Skeletal muscle satellite cell (primary cell): ENCODE data around the gene TSGA10IP.

Source experiments
- H3K27me3 ChIP-seq: 2 replicates; pipeline ENCODE4 v1.7.0; 2013; ENCODE audit warnings: low read length; ENCODE audit not compliant: control insufficient read depth, insufficient read depth
- H3K36me3 ChIP-seq: 2 replicates; pipeline ENCODE4 v1.7.0; 2013; ENCODE audit warnings: mild to moderate bottlenecking, control low read depth, low read length; ENCODE audit not compliant: insufficient read depth
- H3K4me1 ChIP-seq: 2 replicates; pipeline ENCODE4 v1.7.0; 2013; ENCODE audit warnings: low read length; ENCODE audit not compliant: control insufficient read depth, insufficient read depth
- H3K4me2 ChIP-seq: 2 replicates; pipeline ENCODE4 v1.7.0; 2013; ENCODE audit warnings: mild to moderate bottlenecking, low read length
- H3K4me3 ChIP-seq: 2 replicates; pipeline ENCODE4 v1.7.0; 2013; ENCODE audit warnings: low read length
- H3K9ac ChIP-seq: 2 replicates; pipeline ENCODE4 v1.7.0; 2013; ENCODE audit warnings: mild to moderate bottlenecking, low read depth, low read length, moderate library complexity
- H3K9me3 ChIP-seq: replicated peaks from 2 replicates; pipeline ENCODE4 v1.7.0; 2013; ENCODE audit warnings: mild to moderate bottlenecking, control low read depth, low read length

TSGA10IP gene

DNA sequence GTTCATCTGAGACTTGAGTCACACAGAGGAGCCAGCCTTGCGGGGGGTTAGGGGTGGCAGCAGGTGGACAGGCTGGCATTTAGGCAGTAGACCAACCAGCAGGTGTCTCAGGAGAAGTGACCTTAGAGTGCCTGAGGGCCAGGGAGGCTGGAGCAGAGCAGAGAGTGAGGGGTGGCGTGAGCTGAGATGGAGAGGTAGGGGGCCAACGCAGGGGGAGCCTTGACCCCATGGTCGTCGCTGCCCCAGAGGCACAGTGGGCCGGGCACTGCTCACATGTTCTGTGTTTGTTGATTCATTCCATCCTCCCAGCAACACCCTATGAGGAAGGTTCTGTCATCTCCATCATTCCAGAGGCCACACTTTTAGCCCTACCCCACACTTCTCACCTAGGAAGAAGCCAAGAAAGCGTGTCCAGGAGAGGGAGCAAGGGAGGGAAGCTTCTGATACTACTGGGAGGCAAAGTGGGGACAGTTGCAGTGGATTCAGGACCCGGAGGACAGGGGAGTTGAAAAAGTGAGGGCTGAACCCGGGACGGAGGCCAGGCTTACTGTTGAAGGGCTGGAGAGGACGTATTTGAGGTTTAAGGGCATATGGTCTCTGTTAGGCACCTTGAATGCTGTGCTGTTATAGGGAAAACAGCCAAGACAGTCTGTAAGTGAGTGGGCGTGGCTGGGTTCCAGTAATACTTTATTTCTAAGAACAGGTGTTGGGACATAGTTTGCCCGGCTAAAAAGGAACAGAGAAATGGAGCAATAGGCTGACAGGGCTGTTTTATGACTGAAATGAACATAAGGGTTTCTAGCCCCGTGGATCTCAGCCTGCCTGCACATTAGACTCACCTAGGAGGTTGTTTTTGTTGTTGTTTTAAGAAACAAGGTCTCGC, 23.6 kb downstream of the TSGA10IP start:
- H3K36me3 ChIP-seq: peaks cover 71% of the 10 kb centered on the region

DNA sequence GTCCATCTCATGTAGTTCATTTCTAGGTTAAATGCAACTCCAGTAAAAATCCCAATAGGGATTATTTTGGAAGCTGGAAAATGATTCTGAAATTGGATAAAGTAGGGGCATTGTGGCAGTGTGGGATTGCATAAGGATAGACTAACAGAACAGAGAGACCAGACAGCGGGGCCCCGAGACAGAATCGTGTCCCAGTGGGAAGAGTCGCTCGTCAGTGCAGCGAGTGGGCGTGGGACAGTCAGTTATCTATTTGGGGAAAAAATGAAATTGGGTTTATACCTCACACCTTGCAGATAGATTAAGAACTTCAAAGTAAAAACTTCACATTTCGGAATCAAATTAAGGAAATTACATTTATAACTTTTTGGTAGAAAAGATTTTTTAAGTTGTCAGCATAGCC, 26.8 kb downstream of the TSGA10IP start:
- H3K27me3 ChIP-seq: no peaks in the 10 kb centered on the region
- no peak overlapping the region for H3K9ac ChIP-seq
- H3K9me3 ChIP-seq: no peaks in the 10 kb centered on the region
- peaks cover 6% of the 10 kb centered on the region for H3K4me1 ChIP-seq
- H3K4me3 ChIP-seq: no peak overlapping the region
- H3K36me3 ChIP-seq: peaks cover 52% of the 10 kb centered on the region
- no peak overlapping the region for H3K4me2 ChIP-seq

More for the DNA sequence above, 23.6 kb downstream of the TSGA10IP start:
- H3K4me1 ChIP-seq: peaks cover 7% of the 10 kb centered on the region
- H3K4me3 ChIP-seq: no peak overlapping the region
- H3K4me2 ChIP-seq: no peak overlapping the region
- no peaks in the 10 kb centered on the region for H3K27me3 ChIP-seq
- H3K9ac ChIP-seq: no peak overlapping the region
- no peaks in the 10 kb centered on the region for H3K9me3 ChIP-seq

DNA sequence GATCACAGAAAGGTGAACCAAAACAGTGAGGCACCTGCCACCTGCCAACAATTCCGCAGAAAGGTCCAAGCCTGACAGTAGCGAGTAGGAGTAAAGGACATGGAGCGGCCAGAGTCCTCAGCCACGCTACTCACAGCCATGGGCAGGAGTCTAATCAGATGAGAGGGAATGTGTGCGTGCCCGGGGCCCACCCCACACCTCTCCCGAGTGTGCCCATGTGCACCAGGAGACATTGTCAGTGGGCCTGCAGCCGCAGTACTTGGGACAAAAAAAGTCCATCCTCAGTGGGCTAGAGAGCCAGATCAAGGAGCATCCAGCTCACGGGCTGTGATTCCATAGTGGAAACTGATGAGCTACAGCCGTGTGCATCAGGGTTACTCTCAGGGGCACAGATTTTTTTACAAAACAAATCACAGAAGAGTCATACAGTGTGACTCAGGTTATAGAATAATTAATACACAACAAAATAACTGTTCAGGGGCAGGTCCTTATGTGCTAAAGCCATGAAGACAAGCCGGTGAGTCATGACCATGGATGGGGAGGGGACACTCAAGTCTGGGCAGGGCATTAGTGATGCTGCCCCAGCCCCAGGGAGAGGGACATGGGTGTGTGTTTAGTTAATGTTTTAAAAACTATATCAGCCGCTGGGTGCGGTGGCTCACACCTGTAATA, 28.3 kb downstream of the TSGA10IP start:
- Histone ChIP-seq H3K4me1 (peaks cover 6% of the 10 kb centered on the region), H3K27me3 (no peaks in the 10 kb centered on the region), H3K36me3 (peaks cover 57% of the 10 kb centered on the region), H3K4me3 (no peak overlapping the region), H3K4me2 (no peak overlapping the region), H3K9me3 (no peaks in the 10 kb centered on the region), H3K9ac (no peak overlapping the region)

DNA sequence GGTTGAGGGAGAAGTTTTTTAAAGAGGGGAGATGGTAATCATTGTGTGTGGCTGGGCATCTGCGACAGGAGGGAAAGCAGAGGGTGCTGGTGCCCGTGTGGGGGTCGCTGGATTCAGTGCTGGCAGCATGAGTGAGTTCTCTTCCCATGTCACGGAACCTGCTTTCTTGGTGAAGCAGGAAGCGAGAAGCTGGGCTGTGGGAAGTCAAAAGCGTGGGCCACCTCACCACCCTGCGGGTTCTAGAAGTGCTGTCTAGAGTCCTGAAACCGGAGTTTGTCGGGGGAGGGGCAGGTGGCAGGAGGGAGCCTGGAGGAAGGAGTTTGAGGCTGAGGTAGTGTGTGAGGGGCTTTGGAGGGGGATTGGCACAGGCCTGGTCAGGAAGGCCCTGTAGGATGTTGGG, 30.5 kb downstream of the TSGA10IP start:
- H3K4me1 ChIP-seq: peaks cover 6% of the 10 kb centered on the region
- peaks cover 46% of the 10 kb centered on the region for H3K36me3 ChIP-seq
- H3K9ac ChIP-seq: no peak overlapping the region
- H3K9me3 ChIP-seq: no peaks in the 10 kb centered on the region
- no peak overlapping the region for H3K4me3 ChIP-seq
- no peaks in the 10 kb centered on the region for H3K27me3 ChIP-seq
- H3K4me2 ChIP-seq: no peak overlapping the region

DNA sequence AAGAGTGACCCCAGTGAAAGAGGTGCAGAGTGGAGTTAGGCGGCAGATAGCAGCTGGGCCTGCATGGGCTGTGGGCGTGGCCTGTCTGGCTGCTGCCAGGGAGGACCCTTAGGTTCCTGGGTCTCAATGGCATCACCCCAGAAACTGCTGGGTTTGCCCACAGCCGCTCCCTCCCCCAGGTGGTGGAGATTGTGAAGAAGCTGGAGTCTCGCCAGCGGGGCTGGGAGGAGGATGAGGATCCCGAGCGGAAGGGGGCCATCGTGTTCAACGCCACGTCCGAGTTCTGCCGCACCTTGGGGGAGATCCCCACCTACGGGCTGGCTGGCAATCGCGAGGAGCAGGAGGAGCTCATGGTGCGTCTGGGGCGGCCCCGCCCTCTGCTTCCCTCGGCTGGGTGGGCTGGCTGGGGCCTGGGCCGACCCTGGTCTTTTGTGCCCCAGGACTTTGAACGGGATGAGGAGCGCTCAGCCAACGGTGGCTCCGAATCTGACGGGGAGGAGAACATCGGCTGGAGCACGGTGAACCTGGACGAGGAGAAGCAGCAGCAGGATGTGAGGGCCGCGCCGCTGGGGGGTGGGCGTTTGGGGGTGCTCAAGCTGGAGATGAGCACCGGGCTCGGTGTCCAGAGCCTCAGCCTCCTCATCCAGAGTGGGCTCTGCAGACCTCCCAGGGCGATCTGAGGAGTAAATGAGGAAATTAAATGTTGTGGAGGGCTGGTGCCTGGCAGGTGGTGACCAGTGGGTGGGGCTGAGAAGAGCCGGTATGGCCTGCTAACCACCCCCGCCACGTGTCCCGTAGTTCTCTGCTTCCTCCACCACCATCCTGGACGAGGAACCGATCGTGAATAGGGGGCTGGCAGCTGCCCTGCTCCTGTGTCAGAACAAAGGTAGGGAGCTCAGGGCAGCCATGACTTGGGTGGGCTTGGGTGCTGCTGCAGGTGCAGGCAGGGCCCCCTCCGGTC, 31.2 kb downstream of the TSGA10IP start:
- peaks cover 46% of the 10 kb centered on the region for H3K36me3 ChIP-seq
- H3K4me3 ChIP-seq: no peak overlapping the region
- H3K9me3 ChIP-seq: no peaks in the 10 kb centered on the region
- H3K4me2 ChIP-seq: no peak overlapping the region
- no peak overlapping the region for H3K9ac ChIP-seq
- peaks cover 6% of the 10 kb centered on the region for H3K4me1 ChIP-seq
- no peaks in the 10 kb centered on the region for H3K27me3 ChIP-seq

DNA sequence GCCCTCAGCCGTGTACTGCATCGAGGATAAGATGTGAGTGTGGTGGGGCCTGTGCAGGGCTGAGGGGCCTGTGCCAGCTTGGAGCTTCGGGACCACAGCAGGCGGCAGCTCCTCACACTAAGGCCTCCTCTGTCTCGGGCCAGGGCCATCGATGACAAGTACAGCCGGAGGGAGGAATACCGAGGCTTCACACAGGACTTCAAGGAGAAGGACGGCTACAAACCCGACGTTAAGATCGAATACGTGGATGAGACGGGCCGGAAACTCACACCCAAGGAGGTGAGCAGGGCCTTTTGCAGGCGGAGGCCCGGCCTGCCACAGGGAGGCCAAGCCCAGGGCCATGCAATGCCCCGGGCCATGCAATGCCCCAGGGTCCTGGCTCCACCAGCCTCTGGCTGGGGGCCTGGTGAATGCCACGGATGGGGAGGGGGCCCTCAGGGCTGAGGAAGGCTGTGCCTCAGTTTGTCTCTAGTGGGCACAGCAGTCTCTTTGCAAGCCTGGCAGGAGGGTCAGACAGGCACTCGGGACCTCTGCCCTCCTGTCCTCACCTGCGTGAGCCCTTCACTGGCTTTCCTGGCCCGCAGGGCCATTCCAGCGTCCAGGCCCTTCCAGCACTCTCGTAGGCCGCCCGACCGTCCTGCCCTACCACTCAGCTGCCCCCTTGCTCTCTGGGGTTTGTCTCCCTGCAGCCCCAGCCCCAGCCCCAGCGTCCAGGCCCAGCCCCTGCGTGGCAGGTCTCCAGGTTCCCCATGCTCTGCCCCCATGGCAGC, 32.5 kb downstream of the TSGA10IP start:
- Histone ChIP-seq H3K4me2 (no peak overlapping the region), H3K4me1 (peaks cover 6% of the 10 kb centered on the region), H3K4me3 (no peak overlapping the region), H3K9ac (no peak overlapping the region), H3K36me3 (peaks cover 38% of the 10 kb centered on the region), H3K9me3 (no peaks in the 10 kb centered on the region), H3K27me3 (no peaks in the 10 kb centered on the region)

DNA sequence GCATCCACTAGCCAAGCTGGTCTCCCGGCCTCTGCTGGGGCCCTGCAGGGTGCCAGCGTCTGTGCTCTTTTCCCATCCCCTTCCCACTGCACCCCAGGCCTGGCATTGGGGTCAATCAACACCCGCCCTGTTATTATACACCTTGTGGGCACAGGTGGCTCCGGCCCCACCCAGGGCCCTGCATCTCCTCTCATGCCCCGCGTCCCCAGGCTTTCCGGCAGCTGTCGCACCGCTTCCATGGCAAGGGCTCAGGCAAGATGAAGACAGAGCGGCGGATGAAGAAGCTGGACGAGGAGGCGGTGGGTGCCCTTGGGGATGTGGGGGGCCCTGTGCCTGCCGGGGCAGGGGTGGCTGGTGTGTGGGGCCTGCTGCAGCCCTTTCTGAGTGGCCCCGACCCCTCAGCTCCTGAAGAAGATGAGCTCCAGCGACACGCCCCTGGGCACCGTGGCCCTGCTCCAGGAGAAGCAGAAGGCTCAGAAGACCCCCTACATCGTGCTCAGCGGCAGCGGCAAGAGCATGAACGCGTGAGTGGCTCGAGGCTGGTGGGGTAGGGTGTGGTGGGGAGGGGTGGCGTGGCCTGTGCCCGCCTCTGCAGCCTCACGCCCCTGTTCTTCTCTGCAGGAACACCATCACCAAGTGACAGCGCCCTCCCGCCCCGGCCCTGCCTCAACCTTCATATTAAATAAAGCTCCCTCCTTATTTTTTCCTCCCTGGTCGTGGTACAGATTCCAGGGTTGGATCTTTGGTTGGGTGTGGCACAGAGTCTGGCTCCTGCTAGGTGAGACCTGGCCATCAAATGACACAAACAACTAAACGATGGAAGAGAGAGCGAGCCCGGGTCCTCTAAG, 33.3 kb downstream of the TSGA10IP start:
- Histone ChIP-seq H3K9me3 (no peaks in the 10 kb centered on the region), H3K36me3 (peaks cover 32% of the 10 kb centered on the region), H3K4me1 (peaks cover 2% of the 10 kb centered on the region), H3K27me3 (no peaks in the 10 kb centered on the region), H3K4me2 (no peak overlapping the region), H3K4me3 (no peak overlapping the region), H3K9ac (no peak overlapping the region)

DNA sequence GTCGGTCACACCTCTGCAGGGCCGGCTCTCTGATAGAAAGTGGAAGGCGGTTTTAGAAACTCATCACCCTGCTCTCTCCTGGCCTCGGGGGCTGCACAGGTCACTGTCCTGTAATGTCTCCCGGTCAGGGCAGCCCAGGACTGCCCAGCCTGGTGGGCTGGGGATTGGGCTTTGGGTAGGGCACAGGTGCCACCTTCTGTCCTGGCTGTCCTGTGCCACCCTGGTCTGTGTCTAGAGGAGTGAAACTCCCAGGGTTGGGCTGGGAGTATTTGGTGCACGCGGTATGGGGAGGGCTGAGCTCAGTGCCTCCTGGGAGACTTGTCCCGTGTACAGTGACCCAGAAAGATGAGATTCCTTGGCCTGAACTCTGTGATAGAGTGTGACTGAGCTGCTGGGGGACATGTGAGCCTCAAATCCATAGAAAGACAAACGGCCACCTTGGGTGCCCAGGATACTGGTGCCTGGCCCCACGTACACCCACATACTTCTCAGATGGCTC, 34.0 kb downstream of the TSGA10IP start:
- H3K36me3 ChIP-seq: peaks cover 30% of the 10 kb centered on the region
- no peaks in the 10 kb centered on the region for H3K9me3 ChIP-seq
- H3K4me1 ChIP-seq: no peaks in the 10 kb centered on the region
- H3K9ac ChIP-seq: no peak overlapping the region
- H3K4me2 ChIP-seq: no peak overlapping the region
- H3K27me3 ChIP-seq: no peaks in the 10 kb centered on the region
- H3K4me3 ChIP-seq: no peak overlapping the region

DNA sequence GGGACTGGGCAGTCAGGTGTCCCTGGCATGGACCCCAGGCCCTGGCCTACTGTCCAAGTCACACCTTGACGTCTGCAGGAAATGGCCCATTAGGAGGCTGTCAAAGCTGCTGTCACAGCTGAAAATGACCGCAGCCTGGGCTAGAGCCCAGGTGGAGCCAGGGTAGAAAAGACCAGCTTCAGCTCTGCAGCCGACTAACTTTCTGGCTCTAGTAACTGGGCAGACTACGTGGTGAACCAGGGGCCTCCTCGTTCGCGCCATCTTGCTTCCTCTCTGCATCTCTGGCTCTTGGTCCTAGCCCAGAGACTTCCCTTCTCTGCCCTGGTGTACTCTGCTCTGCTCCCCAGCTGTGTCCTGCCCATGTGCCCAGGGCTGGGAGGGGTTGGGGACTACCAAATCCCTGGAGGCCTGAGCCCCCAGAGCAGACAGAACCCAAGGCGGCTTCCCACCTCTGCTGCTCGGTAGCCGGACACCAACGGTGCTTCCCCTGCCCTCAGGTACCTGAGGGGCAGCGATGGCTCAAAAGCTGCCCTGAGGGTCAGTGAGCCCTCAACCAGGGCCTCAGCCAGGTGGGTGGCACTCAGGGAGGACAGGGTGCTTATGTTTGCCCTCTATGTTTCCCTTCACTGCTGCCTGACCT, 35.9 kb downstream of the TSGA10IP start:
- no peaks in the 10 kb centered on the region for H3K4me1 ChIP-seq
- H3K9me3 ChIP-seq: no peaks in the 10 kb centered on the region
- no peak overlapping the region for H3K4me3 ChIP-seq
- H3K9ac ChIP-seq: no peak overlapping the region
- peaks cover 26% of the 10 kb centered on the region for H3K36me3 ChIP-seq
- no peak overlapping the region for H3K4me2 ChIP-seq
- no peaks in the 10 kb centered on the region for H3K27me3 ChIP-seq
